HG03097 (cell line): Measurements from ENCODE around the gene TERB1.

Experiments used
- ATAC-seq: cut with Tn5 transposase; IDR thresholded peaks from one replicate; pipeline ENCODE4 v1.9.1; 2021; ENCODE audit not compliant: unreplicated experiment, low FRiP score

TERB1 gene

GRCh38 chr16:66713076-66713475, 88.3 kb downstream of the TERB1 start:
- no peak for ATAC-seq

GRCh38 chr16:66712512-66712911, 88.9 kb downstream of the TERB1 start:
- no peak for ATAC-seq

- no peak for ATAC-seq
Measured at GRCh38 chr16:66711581-66711980, 89.8 kb downstream of the TERB1 start.

- ATAC-seq = no peak
Measured at GRCh38 chr16:66706506-66706880, 94.9 kb downstream of the TERB1 start.

- no peak for ATAC-seq
Measured at GRCh38 chr16:66705790-66706505, 95.4 kb downstream of the TERB1 start.
